NCI-H226 (cell line): Measurements from ENCODE around the gene DTNB.
"Not testable (repeated sequence)": the region's sequence is repeated elsewhere in the genome, so short reads cannot be mapped to it uniquely, and the experiment has no call there.

Experiments
- DNase-seq: peaks from one replicate; pipeline ENCODE4 v3.0.0-alpha.2; 2015

DTNB gene

DNA sequence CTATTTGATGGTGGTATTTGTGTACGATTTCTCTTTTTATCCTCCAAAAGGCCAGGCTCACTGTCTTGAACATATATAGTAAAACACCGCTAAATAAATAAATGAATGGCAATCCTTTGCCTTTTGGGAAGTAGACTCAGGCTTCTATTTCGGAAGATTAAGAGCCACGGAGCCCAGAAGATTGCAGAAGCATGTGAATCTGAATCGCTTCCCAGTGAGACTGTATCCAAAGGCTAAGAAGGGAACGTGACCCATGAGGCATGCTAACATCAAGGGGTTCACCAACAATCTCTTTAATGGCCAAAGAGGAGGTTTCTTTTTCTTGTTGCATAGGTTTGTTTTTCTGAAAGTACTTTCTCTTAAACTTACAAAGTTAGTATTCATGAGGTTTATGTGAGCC, 261.6 kb downstream of the DTNB start:
- no peak for DNase-seq

DNA sequence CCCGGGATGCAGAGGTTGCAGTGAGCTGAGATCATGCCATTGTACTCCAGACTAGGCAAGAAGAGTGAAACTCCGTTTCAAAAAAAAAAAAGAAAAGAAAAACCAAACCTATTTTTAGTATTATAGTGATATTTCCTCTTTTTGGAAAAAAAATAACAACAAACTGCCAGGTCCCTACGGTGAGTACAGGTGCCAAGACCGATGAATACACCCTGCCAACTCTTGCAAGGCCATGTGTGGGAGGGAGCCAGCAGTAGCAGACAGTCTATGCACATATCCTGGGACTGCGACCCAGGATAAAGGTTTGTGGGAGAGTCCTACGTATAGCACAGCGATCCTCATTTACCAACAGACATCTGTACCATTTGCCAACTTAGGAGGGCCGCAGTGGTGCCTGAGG, 262.1 kb downstream of the DTNB start:
- DNase-seq, result no peak

DNA sequence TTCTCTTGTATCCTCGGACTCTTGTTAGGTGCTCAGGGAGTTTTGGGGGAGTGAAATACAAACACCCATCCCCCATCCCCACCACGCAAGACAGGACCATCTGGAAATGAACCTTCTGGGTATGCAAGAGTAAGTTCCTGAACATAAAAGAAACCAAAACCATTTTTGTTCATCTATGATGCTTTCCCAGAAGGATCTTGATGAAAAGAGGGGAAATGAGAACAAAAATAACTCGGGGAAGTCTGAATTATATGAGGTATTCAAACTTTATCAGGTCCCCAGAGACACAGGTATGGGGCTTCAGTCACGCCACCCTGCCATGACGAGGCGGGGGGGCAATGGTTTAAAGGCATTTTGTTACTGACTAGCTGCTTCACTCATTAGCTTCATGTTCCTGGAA, 263.0 kb downstream of the DTNB start:
- no peak for DNase-seq

DNA sequence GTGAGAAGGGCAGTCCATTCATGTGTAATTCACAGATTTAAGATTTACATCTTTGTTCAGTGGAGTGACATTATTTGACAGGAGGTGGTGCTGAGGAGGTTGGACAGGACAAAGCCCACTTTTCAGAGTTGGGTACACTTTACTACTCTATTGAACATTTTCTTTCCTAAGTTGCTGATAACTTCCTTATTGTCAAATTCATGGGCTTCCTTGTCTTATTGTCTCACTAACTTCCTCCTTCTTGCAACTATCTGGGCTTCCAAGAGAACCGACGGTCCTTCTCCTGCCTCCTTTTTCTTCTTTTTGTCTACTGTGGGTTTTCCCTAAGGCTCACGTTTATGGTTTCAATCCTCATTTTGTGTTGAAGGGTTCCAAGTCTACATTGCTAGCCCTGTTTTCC, 263.9 kb downstream of the DTNB start:
- no peak for DNase-seq

DNA sequence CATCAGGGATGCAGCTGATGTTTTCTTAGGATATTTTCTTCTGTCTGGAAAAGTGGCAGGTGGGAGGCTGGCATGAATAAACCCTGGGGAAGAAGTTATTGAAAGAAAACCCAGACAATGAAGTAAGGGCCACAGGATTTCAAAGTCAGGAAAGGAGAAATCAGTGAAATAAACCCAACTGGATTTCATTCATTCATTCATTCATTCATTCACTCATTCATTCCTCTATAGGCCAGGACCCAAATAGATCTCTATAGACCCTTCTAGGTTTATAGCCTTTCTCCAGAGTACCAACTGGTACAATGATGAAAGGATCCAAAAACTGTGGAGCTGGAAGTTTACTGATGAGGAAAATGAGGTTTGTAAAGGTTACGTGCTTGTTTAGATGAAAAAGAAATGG, 264.3 kb downstream of the DTNB start:
- DNase-seq, result no peak

DNA sequence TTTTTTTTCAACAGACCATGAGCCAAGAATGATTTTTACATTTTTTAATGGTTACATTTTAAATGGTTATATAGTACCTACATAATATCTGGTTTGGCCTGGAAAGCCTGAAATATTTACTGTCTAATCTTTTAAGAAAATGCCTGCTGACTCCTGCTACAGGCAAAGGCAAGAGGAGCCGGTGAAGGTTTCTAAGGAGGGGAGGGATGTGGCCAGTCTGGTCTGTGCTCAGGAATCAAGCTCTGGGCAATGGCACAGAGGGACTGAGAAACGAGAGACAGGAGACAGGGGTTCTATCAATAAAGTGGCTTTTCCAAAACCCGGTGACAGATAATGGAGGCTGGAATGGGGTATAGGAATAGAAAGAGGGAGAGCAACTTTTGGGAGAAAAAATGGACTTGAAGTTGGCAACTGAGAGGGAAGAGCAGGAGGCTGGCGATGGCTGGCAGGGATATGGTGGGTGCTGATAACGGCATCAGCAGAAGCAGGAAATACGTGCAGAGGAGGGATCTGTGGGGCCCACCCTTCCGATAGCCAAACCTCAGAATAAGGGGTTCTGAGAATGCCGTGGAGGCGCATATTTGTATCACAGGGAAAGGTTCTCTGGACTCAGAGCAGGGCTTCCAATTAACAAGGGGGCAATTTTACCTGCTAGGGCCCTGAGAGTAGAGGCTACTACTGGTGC, 267.6 kb downstream of the DTNB start:
- DNase-seq, result no peak

DNA sequence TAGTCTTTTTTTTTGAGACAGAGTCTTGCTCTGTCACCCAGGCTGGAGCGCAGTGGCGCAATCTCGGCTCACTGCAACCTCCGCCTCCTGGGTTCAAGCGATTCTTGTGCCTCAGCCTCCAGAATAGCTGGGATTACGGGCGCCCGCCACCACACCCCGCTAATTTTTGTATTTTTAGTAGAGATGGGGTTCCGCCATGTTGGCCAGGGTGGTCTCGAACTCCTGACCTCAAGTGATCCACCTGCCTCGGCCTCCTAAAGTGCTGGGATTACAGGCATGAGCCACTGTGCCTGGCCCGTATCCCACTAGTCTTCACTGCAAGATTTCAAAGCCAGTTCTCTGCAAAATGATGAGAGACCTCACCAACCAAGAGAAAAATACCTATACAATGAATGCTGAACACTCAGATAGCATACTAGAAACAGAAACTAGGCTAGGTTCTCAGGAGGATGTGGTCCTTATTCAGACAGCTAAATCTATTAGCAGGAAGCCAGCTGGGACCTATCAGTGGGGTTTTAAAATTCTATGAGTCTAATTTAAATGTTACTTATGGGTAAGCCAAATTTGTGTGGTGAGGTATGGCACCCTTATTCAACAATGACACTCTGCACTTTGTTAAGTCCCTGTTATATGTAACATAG, 270.1 kb downstream of the DTNB start:
- not testable (repeated sequence) for DNase-seq

DNA sequence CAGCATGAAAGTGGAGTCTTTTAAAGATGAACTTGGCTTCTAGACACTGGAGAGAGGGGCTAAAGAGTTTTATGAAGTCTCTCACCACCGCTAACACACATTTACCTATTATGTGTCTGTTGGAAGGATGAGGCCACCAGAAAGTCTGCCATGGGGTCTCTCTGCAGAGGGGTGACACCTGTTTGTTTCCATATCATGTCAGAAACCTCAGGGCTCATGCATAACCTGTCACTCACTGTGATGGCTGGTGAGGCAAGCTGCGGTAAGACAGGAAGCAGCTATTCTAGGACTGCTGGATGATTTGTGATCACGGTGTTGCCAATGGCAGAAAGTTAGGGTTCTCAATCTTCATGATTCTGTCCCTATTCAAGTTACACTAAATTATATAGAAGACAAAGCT, 270.9 kb downstream of the DTNB start:
- no peak for DNase-seq

DNA sequence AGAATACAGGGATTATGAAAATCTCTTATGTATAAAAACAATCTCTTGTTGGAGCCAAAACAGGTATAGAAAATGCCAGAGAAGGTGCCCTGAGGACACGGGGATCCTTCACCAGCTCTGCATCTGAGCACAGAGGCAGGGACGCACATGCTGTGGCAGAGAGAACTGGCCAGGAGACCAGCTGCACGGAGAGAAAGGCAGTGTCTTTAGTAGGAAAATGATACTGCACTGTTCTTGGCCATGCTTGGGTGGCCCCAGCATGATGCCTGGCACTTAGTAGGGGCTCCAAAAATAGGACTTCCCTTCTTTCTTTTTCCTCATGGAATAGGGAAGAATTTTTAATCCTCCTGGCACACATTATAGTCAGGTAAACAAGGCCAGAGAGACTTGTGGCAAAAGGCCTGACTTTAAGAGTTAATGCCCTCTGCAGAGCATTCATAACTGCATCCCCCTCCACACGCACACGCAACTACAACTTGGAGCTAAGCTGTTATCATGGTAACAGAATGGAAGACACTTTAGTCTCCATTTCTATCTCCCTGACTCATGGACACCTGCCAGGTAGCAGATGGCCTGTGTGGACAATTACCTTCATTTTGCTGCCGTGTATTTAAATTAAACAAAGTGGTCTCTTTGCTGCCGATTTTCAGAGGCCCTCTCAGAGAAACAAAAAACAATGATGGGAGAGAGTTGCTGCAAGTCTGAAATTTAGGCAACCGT, 271.9 kb downstream of the DTNB start:
- DNase-seq, result no peak

DNA sequence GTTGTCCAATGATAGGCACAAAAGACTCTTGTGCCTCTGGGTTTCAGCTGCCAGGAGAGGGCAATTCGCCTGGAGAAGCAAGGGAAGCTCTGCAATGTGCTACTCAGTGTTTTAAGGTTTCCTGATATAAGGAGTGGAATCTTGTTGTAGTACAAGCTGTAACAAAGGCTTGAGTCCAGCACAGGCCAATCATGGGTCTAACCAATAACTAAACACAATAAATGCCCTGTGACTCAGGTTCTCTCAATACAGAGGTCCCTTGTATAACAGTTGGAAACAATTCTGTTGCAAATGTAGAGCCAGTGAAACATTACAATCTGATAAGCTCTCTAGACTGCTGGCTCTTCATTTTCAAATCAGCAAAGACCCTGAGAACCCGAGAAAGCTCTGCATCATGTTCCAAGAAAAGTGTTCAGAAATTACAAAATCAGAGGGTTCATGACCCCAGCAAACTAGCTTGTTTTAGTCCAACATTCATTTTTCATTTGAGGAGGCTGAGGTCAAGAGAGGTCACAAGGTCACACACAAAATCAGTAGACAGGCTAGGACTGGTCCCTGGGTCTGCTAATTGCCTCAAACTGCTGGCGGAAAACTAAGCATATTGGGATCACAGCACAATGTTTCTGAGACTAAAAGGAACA, 272.7 kb downstream of the DTNB start:
- DNase-seq, result no peak

DNA sequence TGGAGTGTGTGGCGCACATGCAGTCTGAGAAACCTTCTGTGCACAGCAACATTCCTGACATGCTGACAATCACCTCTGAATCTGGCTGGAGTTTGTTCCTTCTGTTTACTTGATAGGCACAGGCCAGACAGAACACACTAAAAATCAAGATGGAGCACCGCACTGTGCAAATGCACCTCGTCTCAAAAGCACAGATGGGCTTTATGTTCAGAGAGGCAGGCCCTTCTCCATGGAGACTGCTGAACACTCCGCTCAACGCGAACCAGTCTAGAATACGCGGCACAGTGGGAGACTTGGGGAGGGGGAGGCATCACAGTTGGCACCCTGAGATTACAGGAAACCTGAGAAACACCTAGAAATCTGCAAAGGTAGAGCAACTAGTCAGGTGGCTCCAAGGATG, 273.2 kb downstream of the DTNB start:
- DNase-seq, result no peak

DNA sequence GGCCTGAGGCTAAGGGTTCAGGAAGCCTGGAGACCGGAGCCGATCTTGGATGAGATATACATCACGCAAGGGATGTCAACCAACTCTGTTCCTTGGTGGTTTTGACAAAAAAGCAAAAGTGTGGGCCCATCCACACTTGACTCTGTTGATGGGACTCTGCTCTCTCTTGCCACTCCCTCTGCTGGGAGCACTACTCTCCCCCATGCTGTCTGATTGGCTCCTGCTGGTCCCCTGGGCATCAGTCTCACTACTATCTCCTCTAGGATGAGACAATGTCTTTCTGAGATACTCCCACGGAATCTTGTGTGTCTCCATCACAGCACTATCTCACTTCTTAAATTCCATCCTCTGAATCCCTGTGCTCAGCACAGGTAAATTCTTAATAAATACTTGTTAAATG, 274.8 kb downstream of the DTNB start:
- peak; percentile 5 for DNase-seq

DNA sequence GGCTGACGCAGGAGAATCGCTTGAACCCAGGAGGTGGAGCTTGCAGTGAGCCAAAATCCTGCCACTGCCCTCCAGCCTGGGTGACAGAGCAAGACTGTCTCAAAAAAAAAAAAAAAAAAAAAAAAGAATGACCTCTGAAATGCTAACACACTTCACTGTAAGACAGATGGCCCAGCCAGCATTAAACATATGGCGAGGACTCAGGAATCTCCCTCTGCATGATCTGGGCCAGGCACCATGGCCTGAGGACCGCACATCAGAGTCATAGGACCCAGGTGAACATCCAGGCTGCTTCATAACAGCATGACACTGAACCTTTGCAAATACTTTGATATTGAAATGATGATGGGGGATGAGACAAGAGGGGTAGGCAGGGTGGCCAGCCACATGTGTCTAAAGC, 275.6 kb downstream of the DTNB start:
- DNase-seq, result no peak

DNA sequence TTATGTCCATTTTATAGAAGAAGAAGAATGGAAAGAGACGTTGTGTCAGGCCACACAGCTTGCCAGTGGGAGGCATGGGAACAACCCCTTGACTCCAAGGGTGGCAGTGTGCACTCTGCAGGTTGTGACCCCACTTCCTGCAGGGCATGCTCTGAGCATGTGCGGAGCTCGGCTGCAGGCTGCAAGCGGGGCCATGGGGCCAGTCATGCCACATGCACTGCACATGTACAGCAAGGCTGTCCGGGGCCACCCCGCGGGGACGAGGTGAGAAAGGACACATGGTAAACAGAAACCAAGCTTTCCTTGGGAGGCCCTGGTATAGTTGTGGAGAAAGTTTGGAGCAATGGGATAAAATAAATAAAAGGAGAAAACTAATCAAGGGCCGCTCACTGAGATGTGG, 284.2 kb downstream of the DTNB start:
- no peak for DNase-seq

DNA sequence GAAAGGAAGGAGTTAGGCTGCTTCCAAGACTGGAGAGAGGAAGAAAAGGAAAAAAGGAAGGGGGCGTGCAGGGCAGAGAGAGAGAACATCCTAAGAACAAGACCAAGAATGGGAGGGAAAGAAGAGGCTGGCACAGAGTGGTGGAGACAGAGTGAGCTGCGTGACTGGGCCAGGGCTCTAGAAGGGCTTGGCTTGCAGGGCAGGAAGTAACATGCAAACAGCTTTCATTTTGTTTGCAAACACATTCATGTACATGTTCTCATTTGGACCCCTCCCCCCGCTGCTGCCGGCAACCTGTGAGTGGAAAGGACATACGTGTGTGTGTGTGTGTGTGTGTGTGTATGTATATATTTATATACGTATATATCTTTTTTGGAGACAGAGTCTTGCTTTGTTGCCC, 284.9 kb downstream of the DTNB start:
- no peak for DNase-seq

DNA sequence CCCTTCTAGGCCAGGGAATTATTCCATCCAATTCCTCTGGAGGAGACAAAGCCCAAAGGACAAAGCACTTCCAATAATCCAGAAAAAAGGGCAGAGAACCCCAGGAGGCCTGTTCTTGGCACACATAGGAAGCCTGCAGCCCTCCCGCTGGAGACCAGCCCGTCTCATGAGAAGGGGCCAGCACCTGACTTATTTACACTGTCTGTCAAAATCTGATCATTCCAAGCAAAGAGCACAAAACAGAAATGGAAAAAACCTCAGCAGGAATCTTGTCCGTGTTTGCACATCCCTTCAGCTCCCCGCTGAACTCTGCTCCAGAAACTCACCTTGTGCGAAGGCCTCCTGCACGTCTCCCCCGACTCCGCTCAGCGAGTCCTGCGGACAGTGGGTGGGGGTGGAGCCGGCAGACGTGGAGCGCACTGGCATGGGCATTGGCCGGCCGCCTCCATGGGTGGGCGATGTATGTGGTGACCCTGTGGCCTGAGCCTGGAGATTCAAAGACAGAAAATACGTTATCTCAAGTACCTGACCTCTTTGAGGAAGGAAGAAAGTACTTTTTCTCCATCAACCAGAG, 285.4 kb downstream of the DTNB start:
- DNase-seq, result no peak

DNA sequence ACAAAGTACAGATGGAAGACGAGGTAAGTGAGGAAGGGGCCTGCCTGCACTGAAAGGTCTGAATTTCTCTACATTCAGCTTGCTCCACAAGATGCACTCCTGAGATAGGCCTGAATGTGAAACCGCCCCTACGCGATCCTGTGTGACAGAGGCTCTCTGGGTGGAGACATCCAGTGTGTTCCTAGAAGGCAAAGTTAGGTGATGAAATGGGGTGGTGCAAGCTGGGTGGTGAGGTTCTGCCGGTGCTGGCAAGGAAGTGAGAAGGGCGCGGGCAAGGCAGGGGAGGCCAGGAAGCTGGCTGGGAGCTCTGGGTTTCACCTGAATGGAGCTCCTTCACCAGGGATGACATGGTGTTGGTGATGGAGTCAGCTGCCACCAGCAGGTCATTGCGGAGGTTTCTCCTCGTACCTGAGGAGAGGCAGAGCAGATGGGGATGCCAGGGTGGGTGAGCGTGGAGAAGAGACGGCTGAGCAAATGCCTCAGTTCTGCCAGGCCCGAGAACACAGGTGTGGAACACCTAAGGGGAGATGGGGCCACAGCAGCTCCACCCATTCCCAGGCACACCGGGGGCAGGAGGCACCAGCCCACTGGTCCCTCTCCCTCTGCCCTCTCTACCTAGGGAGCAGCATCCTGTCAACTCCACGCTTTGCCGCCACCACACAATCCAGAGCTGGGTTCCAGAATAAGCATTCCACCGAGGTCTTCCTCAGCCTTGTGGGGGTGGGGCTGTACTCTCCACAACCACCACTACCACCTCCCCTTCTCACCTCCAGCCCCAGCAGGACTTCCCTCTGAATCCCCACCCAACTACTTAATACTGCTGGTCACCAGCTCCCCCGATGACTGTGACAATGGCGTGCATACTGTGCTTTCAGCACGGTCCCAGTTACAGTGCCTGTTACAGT, 286.2 kb downstream of the DTNB start:
- DNase-seq, result no peak

DNA sequence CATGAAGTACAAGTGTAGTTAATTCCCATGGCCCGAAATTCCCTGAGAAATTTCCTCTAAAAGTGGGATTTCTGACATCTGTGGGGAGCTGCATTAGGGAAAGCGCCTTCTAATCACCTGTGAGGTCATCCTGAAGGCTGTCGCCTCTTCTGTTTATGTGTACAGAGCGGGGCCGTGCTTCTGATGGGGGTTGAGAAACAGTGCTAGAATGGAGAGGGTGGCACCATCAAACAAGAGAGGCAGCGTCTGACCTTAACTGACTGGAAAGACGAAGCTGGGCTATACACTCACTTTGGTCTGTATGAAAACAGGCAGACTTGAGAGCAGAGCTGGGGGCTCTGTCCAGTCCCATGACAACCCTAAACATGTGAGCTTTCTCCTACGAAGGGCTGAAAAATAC, 287.5 kb downstream of the DTNB start:
- DNase-seq, result no peak

DNA sequence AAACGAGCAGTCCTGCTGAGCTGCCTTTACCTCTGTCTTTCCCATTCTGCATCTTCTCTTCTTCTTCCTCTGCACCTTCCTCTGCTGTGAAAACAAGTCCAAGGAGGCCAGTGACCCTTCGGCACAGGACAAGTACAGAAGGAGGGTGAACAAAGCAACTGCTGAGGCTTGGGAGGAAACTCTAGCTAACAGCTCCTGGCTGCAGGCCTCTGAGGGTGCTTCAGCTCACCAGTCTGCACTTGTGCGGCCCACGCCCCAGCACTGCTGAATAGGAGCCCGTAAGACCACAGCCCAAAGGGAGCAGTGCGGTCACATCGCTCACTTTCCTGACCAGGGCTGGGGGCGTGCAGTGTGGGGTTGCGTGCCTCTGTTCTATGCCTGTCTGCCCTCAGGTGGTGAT, 289.6 kb downstream of the DTNB start:
- DNase-seq, result no peak

DNA sequence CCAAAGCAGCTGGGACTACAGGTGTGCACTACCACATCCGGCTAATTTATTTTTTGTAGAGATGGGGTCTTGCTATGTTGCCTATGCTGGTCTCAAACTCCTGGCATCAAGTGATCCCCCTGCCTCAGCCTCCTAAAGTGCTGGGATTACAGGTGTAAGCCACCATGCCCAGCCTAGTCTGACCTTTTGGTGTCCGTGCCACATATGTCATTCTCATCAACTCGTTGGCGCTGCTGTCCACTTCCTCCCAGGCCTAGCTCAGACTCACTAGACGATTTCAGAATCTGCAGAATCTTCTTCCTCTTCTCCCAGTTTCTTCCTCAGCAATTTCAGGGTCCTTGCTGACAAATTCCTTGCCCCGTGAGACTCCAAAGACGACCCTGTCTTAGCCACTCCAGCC, 291.9 kb downstream of the DTNB start:
- DNase-seq, result no peak

DNA sequence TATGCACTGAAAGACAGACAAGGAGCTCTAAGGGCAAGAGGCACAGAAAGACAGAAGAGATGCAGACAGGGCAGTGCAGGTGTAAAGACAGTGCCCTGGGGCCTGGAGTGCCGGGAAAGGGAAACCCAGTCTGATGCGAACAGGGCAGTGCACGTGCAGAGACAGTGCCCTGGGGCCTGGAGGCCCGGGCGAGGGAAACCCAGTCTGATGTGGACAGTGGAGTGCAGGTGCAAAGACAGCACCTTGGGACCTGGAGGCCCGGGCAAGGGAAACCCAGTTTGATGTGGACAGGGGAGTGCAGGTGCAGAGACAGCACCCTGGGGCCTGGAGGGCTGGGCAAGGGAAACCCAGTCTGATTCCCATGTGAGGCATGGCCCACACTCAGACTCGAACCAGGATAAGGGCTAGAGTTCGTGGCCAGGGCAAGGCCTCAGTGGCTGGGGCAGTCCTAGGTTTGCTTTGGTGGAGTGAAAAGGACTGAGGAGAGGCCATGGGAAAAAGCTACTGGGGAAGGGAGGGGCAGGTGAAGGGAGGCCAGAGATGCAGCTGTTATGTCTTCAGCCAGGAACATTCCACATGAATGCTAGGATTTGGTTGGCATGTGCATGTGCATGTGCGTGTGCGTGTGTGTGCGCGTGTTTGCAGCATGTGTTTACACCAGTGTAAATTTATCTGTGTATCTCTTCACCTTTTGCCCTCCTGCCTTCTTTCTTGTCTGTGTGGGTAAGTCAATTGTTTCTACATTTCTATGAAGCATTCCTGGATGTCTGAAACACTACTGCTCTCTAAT, 292.6 kb downstream of the DTNB start:
- no peak for DNase-seq

DNA sequence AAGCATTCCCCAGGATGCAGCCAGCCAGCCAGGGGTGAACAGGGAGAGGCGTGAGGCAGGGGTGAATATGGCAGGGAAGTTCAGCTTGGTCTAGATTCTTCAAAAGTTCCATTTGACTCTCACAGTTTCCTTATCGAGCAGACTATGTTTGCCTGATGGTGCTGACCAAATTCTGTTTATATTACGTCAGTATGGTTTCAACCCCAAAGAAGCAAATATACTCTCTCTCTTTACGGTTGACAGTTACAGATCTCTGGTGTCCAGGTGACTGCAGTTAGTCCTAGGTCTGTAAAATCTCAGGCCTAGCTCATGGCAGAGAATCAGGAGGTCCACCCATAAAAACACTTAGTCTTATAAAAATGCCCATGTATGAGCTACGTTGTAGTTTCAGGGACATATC, 293.4 kb downstream of the DTNB start:
- no peak for DNase-seq
